HG03280 (cell line): Measurements from ENCODE around the gene LY9.
"Not testable (repeated sequence)": the region's sequence is repeated elsewhere in the genome, so short reads cannot be mapped to it uniquely, and the experiment has no call there.

ENCODE experiments used
- ATAC-seq: cut with Tn5 transposase; IDR thresholded peaks from one replicate; pipeline ENCODE4 v1.9.1; 2021; ENCODE audit warnings: mild to moderate bottlenecking, moderate library complexity; ENCODE audit not compliant: unreplicated experiment

LY9 gene

DNA sequence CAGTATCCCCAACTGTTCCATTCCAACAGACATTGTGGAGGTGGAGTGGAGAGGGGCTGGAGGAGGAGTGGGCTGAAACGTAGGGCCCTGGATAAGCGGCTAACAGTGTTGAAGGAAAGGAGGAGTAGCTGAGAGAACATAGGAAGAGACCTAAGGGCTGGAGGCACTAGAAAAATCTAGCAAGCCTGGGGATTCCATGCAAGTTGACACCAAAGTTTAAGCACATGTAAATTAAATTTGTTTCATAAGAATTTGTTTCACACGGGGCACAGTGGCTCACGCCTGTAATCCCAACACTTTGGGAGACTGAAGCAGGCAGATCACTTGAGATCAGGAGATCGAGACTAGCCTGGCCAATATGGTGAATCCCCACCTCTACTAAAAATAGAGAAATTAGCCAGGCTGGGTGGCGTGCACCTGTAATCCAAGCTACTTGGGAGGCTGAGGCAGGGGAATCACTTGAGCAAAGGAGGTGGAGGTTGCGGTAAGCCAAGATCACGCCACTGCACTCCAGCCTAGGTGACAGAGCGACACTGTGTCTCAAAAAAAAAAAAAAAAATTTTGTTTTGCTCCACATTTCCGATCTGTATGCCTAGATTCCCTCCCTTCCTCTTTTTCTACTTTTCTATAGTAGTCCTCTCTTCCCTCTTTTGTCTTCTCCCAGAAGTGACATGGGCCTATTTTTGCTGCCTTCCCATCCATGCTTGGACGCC is 67.2 kb downstream of the LY9 start:
- no peak for ATAC-seq

DNA sequence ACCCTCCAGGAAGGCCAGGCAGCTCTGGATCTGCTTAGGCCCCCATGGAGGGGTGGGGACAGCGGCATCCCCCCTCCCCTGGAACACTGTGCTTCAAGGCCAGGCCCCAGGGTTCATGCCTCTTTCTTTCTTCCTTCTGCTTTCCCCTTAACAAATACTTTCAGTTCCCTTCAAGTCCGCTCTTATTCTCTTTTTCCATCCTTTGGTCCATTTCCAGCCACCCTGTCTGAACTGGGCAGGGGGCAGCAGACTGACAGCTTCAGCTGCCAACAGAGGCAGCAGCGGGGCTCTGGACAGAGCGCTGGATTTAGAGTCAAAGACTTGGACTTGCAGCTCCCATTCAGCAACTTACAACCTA is 67.8 kb downstream of the LY9 start:
- no peak for ATAC-seq

DNA sequence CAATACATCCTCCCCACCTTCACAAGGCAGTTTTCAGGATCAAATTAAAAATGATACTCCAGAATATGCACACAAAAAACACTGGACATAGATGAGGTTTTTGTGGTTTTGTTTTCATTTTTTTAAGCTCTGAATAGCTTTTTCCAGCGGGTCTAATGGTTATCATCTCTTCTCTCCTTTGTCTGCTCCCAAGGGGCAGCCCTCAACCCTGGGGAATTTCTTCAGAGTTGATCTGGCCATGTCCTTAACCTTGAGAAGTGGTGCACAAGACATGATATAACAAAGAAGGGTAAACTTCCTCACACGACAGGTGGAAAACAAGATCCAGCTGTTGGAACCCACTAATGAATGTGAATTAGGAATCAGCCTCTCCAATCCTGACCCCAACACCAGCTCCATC is 68.2 kb downstream of the LY9 start:
- ATAC-seq = no peak

DNA sequence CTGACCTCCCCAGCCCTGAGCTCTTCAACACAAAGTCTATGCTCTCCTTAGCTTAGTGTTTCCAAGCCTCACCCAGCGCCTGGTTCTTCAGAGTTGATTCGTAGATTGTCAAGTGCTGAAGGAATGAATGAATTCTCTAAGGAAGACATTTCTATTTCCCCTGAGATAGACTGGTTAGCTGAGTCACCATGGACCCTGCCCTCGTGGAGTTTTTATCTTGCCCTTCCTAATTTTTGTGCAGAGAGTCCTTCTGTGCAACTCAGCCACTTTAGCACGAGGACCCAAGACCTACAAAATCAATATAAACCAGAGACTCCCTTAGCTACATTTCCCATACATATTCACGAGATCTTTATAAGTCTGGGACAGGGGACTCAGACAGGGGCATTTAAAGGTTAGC is 69.4 kb downstream of the LY9 start:
- ATAC-seq = no peak

DNA sequence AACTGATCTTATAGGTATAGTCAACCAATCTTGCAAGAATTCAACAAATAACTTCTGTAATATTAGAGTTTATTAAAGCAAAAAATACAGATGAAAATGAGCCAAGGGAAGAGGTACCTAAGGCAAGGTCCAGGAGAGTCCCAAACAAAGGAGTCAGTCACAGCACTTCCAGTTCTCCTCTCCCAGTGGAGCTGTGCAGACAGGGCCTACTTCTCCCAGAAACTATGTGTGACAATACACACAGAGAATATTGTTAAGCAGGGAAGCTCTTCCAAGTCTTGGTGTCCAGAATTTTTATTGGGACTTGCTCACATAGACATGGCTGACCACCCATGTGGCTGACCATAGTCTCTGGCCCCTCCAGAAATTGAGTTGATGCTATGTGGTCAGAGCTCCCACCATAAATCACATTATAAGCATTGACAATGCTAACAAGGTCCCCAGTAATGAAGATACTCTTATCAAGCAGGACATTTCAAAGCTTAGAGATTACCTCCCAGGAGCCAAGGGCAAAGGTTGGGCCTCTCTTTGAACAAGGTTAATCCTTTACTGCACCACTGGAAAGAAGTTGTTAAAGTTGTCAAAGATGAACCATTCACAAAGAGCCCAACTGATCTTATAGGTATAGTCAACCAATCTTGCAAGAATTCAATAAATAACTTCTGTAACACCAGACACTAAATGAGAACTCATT is 70.2 kb downstream of the LY9 start:
- no peak for ATAC-seq

DNA sequence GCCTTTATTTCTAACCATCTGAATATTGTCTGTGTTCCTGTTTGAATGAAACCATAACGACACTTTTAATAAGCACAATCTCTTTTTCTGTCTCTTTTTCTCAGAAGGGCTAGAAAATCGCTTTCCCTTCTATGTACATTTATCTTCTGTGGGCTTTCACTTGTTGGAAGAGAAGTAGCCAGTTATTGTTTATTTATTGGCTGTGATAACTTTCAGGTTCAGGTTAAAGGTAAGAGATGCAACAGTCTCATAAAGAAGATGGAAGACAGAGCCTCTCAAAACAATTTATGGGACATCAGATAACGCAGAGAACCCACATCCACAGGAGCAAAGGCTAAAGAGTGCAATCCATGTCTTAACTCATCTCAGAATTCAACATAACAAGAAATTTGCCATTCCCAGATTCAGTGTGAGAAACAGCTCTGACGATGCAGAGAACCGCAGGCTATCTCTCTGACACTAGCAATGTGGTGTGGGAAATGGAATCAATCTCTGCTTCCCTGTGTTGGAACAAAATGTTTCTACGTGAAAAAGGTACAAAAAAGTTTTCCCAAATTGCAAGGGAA is 70.8 kb downstream of the LY9 start:
- no peak for ATAC-seq

DNA sequence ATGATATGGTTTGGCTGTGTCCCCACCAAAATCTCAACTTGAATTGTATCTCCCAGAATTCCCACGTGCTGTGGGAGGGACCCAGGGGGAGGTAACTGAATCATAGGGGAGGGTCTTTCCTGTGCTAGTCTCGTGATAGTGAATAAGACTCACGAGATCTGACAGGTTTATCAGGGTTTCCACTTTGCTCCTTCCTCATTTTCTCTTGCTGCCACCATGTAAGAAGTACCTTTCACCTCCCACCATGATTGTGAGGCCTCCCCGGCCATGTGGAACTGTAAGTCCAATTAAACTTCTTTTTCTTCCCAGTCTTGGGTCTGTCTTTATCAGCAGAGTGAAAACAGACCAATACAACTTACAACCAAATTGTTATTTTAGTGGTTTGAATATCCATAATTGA is 71.7 kb downstream of the LY9 start:
- ATAC-seq = not testable (repeated sequence)

DNA sequence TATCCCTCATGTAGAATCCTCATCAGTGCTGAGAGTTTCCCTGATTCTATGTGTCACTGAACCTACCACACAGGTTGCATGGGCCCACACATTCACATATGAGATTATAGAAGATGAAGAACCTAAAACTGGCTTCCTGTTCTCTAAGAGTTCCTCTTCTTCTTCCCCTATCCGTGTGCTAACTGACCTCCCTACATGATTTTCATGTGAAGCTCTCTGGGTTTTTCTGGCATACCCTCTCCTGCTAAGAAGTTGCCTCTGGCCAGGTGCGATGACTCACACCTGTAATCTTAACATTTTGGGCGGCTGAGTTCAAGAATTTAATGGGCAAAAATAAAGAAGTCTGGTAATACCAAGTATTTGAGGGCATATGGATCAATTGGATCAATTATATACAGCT is 72.2 kb downstream of the LY9 start:
- no peak for ATAC-seq

DNA sequence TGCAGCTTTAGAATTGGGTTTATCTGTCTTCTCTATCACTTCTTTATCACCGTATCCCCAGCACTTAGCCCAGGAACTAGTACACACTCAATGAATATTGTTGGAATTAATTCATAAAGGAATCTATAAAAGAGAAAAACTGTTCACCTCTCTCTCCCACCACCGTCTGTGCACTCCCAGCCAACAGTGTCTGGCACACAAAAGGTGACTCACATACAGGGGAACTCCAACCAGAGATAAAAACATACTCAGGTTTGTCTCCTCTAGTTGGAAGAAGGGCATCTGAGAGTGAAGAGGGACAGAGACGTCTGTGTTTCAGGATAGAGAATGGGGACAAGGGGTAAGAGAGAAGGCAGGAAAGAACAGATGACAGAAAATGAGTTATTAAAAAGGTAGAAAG is 79.0 kb downstream of the LY9 start:
- no peak for ATAC-seq

DNA sequence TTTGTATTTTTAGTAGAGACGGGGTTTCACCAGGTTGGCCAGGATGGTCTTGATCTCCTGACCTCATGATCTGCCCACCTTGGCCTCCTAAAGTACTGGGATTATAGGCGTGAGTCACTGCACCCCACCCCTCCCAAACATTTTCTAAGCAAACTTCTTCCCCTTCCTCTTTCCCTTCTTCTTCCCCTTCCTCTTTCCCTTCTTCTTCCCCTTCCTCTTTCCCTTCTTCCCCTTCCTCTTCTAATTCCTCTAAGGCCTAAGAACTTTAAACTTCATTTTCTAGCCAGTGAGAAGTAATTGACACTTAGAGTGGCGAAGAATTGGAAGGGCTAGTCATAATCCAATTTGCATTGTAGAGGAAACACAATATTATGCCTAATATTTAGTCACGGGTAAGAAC is 79.6 kb downstream of the LY9 start:
- ATAC-seq = not testable (repeated sequence)

DNA sequence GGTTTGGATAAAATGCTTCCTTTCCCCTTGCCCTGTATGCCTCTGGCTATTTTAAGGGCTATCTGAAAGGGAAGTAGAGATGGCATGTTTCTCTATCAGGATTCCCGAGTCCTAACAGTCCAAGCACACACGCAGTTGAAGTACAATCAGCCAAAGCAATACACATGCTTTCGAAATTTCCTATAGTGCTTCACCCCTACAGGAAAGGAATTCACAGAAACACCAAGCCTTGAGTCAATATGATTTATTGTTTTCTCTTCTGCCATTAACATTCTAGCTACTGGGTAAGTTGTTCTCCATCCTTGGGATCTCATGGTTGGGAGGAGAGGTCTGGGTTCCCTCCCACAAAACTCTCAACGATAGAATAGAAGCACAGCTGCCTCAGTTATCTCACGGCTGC is 80.3 kb downstream of the LY9 start:
- no peak for ATAC-seq

DNA sequence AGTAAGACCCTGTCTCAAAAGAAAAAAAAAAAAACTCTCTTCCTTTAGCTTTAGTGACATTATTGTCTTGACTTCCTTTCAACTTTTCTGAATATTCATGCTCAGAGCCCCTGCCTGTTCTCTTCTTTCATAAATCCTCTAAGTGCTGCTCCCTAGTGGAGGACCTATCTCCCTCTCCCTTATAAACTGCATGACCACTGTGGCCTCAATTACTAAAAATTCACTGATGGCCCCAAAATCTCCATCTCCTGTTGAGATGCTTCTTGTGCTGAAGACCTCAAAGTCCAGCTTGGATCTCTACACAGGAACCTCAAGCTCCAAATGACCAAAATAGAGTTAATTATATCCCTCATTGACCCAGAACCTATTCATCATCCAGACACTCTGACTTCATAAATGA is 81.2 kb downstream of the LY9 start:
- ATAC-seq = no peak
